Measurements from ENCODE around the gene EPHA6. TPM values are rescaled to one million over a fixed set of nuclear protein-coding genes. Genes with fewer than 3 reads are reported as not detected.
A peak's percentile ranks its signal among the peaks of the same experiment; 100 is the strongest.

EPHA6 gene
- polyA plus RNA-seq, 2 donors: 0.20 to 0.38 TPM

- Histone ChIP-seq H3K27ac (ENCODE audit: low read depth in 2 of 2, low read length in 1 of 2) (no peak overlapping the region), H3K9me3 (ENCODE audit: control insufficient read depth in 2 of 2, insufficient read depth in 1 of 2, low read depth in 1 of 2, low read length in 1 of 2) (no peaks in the 10 kb centered on the region), H3K36me3 (ENCODE audit: control insufficient read depth in 2 of 2, insufficient read depth in 2 of 2, low read length in 1 of 2) (no peaks in the 10 kb centered on the region), H3K4me3 (ENCODE audit: low read depth in 1 of 2, low read length in 2 of 2) (no peak overlapping the region), H3K4me1 (ENCODE audit: control insufficient read depth in 2 of 2, insufficient read depth in 2 of 2, low read length in 1 of 2) (no peaks in the 10 kb centered on the region), H3K27me3 (ENCODE audit: control insufficient read depth in 1 of 2, insufficient read depth in 2 of 2, low read length in 2 of 2) (no peaks in the 10 kb centered on the region)
- 59 to 74% methylated on average over 2 of the region's 2 CpGs for WGBS, 2 donors
These were observed 375.4 kb downstream of the EPHA6 start for GRCh38 chr3:97189835-97190234.

DNA sequence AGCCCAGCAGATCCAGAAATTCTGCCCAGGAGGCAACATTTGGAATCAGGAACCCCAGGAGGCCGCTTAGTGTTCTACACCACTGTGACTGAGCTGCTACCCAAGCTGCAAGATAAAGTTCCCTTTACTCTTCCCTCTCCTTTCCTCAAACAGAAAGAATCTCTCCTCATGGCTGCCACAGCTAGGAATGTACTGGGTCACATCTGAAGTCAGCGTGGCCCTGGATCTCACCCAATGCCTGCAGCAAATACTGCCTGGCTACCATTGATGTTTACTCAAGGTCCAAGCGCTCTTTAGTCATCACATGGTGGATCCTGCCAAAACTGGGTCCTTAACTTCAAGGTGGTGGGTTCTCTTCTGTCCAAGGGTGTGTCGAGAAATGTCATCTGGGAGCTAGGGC is 382.7 kb downstream of the EPHA6 start:
- Histone ChIP-seq H3K4me3 (ENCODE audit: low read depth in 1 of 2, low read length in 2 of 2) (no peak overlapping the region), H3K27me3 (ENCODE audit: control insufficient read depth in 1 of 2, insufficient read depth in 2 of 2, low read length in 2 of 2) (no peaks in the 10 kb centered on the region), H3K27ac (ENCODE audit: low read depth in 2 of 2, low read length in 1 of 2) (no peak overlapping the region), H3K9me3 (ENCODE audit: control insufficient read depth in 2 of 2, insufficient read depth in 1 of 2, low read depth in 1 of 2, low read length in 1 of 2) (no peaks in the 10 kb centered on the region), H3K4me1 (ENCODE audit: control insufficient read depth in 2 of 2, insufficient read depth in 2 of 2, low read length in 1 of 2) (peaks cover 0 to 7% of the 10 kb centered on the region in 2 donors), H3K36me3 (ENCODE audit: control insufficient read depth in 2 of 2, insufficient read depth in 2 of 2, low read length in 1 of 2) (no peaks in the 10 kb centered on the region)
- WGBS, 2 donors: 72 to 81% methylated on average over 4 of the region's 4 CpGs

DNA sequence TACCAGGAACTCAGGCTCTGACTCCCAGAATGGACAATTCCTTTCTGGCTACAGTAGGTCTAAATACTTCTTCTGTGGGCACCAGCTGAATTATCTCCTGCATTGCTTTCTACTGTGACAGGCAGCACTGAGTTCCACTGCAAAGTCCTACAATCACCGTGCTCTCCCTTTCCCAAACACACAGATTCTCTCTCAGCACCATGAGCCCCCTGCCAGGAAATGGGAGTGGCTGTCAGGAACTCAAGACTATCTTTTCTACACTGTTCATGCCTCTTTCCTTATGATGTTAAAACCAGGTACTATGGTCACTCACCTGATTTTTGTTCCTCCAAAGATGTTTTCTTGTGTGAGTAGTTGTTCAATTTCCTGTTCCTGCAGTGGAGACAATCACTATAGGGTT is 383.4 kb downstream of the EPHA6 start:
- no peak overlapping the region for H3K27ac ChIP-seq (ENCODE audit: low read depth in 2 of 2, low read length in 1 of 2)
- no peak overlapping the region for H3K4me3 ChIP-seq (ENCODE audit: low read depth in 1 of 2, low read length in 2 of 2)
- peaks cover 0 to 7% of the 10 kb centered on the region in 2 donors for H3K4me1 ChIP-seq (ENCODE audit: control insufficient read depth in 2 of 2, insufficient read depth in 2 of 2, low read length in 1 of 2)
- no peaks in the 10 kb centered on the region for H3K36me3 ChIP-seq (ENCODE audit: control insufficient read depth in 2 of 2, insufficient read depth in 2 of 2, low read length in 1 of 2)
- 82 to 83% methylated on average over 1 of the region's 1 CpG for WGBS, 2 donors
- no peaks in the 10 kb centered on the region for H3K27me3 ChIP-seq (ENCODE audit: control insufficient read depth in 1 of 2, insufficient read depth in 2 of 2, low read length in 2 of 2)
- no peaks in the 10 kb centered on the region for H3K9me3 ChIP-seq (ENCODE audit: control insufficient read depth in 2 of 2, insufficient read depth in 1 of 2, low read depth in 1 of 2, low read length in 1 of 2)

GRCh38 chr3:97200387-97200786 is 386.0 kb downstream of the EPHA6 start:
- no peak overlapping the region for H3K4me3 ChIP-seq (ENCODE audit: low read depth in 1 of 2, low read length in 2 of 2)
- no peaks in the 10 kb centered on the region for H3K27me3 ChIP-seq (ENCODE audit: control insufficient read depth in 1 of 2, insufficient read depth in 2 of 2, low read length in 2 of 2)
- H3K27ac ChIP-seq (ENCODE audit: low read depth in 2 of 2, low read length in 1 of 2): no peak overlapping the region
- peaks cover 0 to 7% of the 10 kb centered on the region in 2 donors for H3K4me1 ChIP-seq (ENCODE audit: control insufficient read depth in 2 of 2, insufficient read depth in 2 of 2, low read length in 1 of 2)
- H3K36me3 ChIP-seq (ENCODE audit: control insufficient read depth in 2 of 2, insufficient read depth in 2 of 2, low read length in 1 of 2): no peaks in the 10 kb centered on the region
- 87 to 92% methylated on average over 3 of the region's 3 CpGs for WGBS, 2 donors
- no peaks in the 10 kb centered on the region for H3K9me3 ChIP-seq (ENCODE audit: control insufficient read depth in 2 of 2, insufficient read depth in 1 of 2, low read depth in 1 of 2, low read length in 1 of 2)

- Histone ChIP-seq H3K27ac (ENCODE audit: low read depth in 2 of 2, low read length in 1 of 2) (no peak overlapping the region), H3K4me3 (ENCODE audit: low read depth in 1 of 2, low read length in 2 of 2) (no peak overlapping the region), H3K27me3 (ENCODE audit: control insufficient read depth in 1 of 2, insufficient read depth in 2 of 2, low read length in 2 of 2) (no peaks in the 10 kb centered on the region), H3K4me1 (ENCODE audit: control insufficient read depth in 2 of 2, insufficient read depth in 2 of 2, low read length in 1 of 2) (peaks cover 0 to 7% of the 10 kb centered on the region in 2 donors), H3K36me3 (ENCODE audit: control insufficient read depth in 2 of 2, insufficient read depth in 2 of 2, low read length in 1 of 2) (no peaks in the 10 kb centered on the region), H3K9me3 (ENCODE audit: control insufficient read depth in 2 of 2, insufficient read depth in 1 of 2, low read depth in 1 of 2, low read length in 1 of 2) (no peaks in the 10 kb centered on the region)
- WGBS, 2 donors: 82 to 87% methylated on average over 2 of the region's 2 CpGs
These were observed 387.4 kb downstream of the EPHA6 start for GRCh38 chr3:97201814-97202213.

GRCh38 chr3:97228966-97229365 is 414.6 kb downstream of the EPHA6 start:
- peaks cover 0 to 4% of the 10 kb centered on the region in 2 donors for H3K4me1 ChIP-seq (ENCODE audit: control insufficient read depth in 2 of 2, insufficient read depth in 2 of 2, low read length in 1 of 2)
- 84 to 87% methylated on average over 1 of the region's 1 CpG for WGBS, 2 donors

GRCh38 chr3:97230486-97230885 is 416.1 kb downstream of the EPHA6 start:
- no peaks in the 10 kb centered on the region for H3K36me3 ChIP-seq (ENCODE audit: control insufficient read depth in 2 of 2, insufficient read depth in 2 of 2, low read length in 1 of 2)
- H3K27ac ChIP-seq (ENCODE audit: low read depth in 2 of 2, low read length in 1 of 2): no peak overlapping the region
- WGBS, 2 donors: 60 to 68% methylated on average over 3 of the region's 3 CpGs
- H3K4me3 ChIP-seq (ENCODE audit: low read depth in 1 of 2, low read length in 2 of 2): no peak overlapping the region
- H3K4me1 ChIP-seq (ENCODE audit: control insufficient read depth in 2 of 2, insufficient read depth in 2 of 2, low read length in 1 of 2): peaks cover 0 to 4% of the 10 kb centered on the region in 2 donors
- no peaks in the 10 kb centered on the region for H3K9me3 ChIP-seq (ENCODE audit: control insufficient read depth in 2 of 2, insufficient read depth in 1 of 2, low read depth in 1 of 2, low read length in 1 of 2)
- H3K27me3 ChIP-seq (ENCODE audit: control insufficient read depth in 1 of 2, insufficient read depth in 2 of 2, low read length in 2 of 2): no peaks in the 10 kb centered on the region

More at GRCh38 chr3:97228966-97229365, 414.6 kb downstream of the EPHA6 start:
- no peaks in the 10 kb centered on the region for H3K9me3 ChIP-seq (ENCODE audit: control insufficient read depth in 2 of 2, insufficient read depth in 1 of 2, low read depth in 1 of 2, low read length in 1 of 2)
- H3K27me3 ChIP-seq (ENCODE audit: control insufficient read depth in 1 of 2, insufficient read depth in 2 of 2, low read length in 2 of 2): no peaks in the 10 kb centered on the region
- no peak overlapping the region for H3K27ac ChIP-seq (ENCODE audit: low read depth in 2 of 2, low read length in 1 of 2)
- no peak overlapping the region for H3K4me3 ChIP-seq (ENCODE audit: low read depth in 1 of 2, low read length in 2 of 2)
- no peaks in the 10 kb centered on the region for H3K36me3 ChIP-seq (ENCODE audit: control insufficient read depth in 2 of 2, insufficient read depth in 2 of 2, low read length in 1 of 2)

DNA sequence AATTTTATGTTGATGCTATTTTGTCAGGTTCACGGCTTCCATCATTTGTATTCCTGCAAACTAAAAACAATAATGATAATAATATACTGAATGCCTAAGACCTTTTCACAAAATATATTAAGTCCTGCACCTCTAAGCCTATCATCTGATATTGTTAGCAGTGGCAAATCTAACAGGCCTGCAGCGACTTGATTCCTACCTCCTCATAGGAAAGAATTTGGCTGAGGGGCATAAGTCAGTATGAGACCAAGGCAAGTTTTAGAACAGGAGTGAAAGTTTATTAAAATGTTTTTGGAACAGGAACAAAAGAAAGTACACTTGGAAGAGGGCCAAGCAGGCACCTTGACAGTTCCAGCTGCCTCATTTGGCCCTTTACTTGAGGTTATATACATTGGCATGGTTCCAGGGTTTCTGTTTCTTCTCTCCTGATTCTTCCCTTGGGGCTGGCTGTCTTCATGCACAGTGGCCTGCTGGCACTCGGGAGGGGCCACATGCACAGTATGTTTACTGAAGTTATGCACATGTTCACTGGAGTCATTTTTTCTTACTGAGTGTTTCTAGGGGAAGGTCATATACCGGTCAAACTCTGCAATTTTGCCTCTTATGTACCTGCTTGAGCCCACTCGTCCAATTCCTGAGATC is 418.1 kb downstream of the EPHA6 start:
- 24 to 26% methylated on average over 5 of the region's 5 CpGs for WGBS, 2 donors
- no peaks in the 10 kb centered on the region for H3K36me3 ChIP-seq (ENCODE audit: control insufficient read depth in 2 of 2, insufficient read depth in 2 of 2, low read length in 1 of 2)
- peak overlapping the region; percentile 43 to 70 for H3K27ac ChIP-seq (ENCODE audit: low read depth in 2 of 2, low read length in 1 of 2)
- no peaks in the 10 kb centered on the region for H3K9me3 ChIP-seq (ENCODE audit: control insufficient read depth in 2 of 2, insufficient read depth in 1 of 2, low read depth in 1 of 2, low read length in 1 of 2)
- H3K4me1 ChIP-seq (ENCODE audit: control insufficient read depth in 2 of 2, insufficient read depth in 2 of 2, low read length in 1 of 2): peaks cover 0 to 4% of the 10 kb centered on the region in 2 donors
- no peaks in the 10 kb centered on the region for H3K27me3 ChIP-seq (ENCODE audit: control insufficient read depth in 1 of 2, insufficient read depth in 2 of 2, low read length in 2 of 2)
- no peak overlapping the region for H3K4me3 ChIP-seq (ENCODE audit: low read depth in 1 of 2, low read length in 2 of 2)

DNA sequence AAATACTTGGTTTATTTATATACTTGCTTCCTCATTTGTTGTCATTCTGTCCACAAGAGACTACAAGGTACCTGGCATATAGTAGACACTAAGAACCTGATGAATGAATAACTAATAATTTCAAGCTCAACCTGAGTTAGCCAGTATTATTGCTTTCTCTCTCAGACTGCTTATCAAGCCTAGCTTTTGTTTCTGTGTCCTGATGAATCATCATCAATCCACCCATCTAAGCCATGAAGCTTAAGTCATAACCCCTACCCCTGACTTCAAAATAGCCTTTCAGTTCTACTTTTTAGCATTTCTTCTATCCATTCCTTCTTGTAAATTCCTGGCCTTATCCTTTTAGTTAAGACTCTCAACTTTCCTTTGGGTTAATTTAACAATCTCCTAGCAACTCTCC is 420.8 kb downstream of the EPHA6 start:
- no peaks in the 10 kb centered on the region for H3K36me3 ChIP-seq (ENCODE audit: control insufficient read depth in 2 of 2, insufficient read depth in 2 of 2, low read length in 1 of 2)
- no peaks in the 10 kb centered on the region for H3K9me3 ChIP-seq (ENCODE audit: control insufficient read depth in 2 of 2, insufficient read depth in 1 of 2, low read depth in 1 of 2, low read length in 1 of 2)
- no peak overlapping the region for H3K27ac ChIP-seq (ENCODE audit: low read depth in 2 of 2, low read length in 1 of 2)
- peaks cover 0 to 4% of the 10 kb centered on the region in 2 donors for H3K4me1 ChIP-seq (ENCODE audit: control insufficient read depth in 2 of 2, insufficient read depth in 2 of 2, low read length in 1 of 2)
- H3K27me3 ChIP-seq (ENCODE audit: control insufficient read depth in 1 of 2, insufficient read depth in 2 of 2, low read length in 2 of 2): no peaks in the 10 kb centered on the region
- H3K4me3 ChIP-seq (ENCODE audit: low read depth in 1 of 2, low read length in 2 of 2): no peak overlapping the region

DNA sequence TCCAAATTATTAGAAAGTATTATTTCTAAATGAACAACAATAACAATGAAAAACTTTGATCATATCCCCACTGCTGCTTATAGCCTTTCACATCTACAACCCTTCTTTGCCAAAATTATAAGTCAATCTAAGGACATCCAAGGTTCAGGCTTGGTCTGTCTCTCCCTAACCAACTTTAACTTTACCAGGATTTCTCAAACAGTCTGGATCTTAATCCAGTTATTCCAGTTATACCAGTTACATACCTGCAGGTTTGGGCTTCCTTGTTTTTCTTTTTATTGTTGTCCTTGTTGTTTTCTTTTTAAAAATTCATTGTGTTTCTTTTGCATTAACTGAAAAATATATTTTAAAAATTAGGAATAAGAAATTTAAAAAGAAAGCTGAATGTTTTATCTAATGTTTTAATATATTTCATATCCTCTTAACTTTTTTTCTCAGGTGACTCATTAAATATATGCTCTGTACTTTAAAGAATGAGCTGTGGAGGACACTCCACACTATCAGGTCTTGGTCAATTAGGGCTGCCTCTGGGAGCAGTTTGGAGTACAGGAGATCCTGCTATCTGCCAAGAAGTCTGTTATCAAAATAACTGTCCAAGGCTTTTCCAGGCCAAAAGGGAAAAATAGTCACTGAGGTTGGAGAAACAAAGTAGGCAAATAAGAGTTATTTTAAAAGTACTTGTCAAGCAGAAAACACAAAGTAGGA is 421.4 kb downstream of the EPHA6 start:
- Histone ChIP-seq H3K27me3 (ENCODE audit: control insufficient read depth in 1 of 2, insufficient read depth in 2 of 2, low read length in 2 of 2) (no peaks in the 10 kb centered on the region), H3K4me3 (ENCODE audit: low read depth in 1 of 2, low read length in 2 of 2) (no peak overlapping the region), H3K27ac (ENCODE audit: low read depth in 2 of 2, low read length in 1 of 2) (peak overlapping the region in 1 of 2 donors; percentile 60), H3K36me3 (ENCODE audit: control insufficient read depth in 2 of 2, insufficient read depth in 2 of 2, low read length in 1 of 2) (no peaks in the 10 kb centered on the region), H3K9me3 (ENCODE audit: control insufficient read depth in 2 of 2, insufficient read depth in 1 of 2, low read depth in 1 of 2, low read length in 1 of 2) (no peaks in the 10 kb centered on the region), H3K4me1 (ENCODE audit: control insufficient read depth in 2 of 2, insufficient read depth in 2 of 2, low read length in 1 of 2) (peaks cover 0 to 4% of the 10 kb centered on the region in 2 donors)
